GM10248 (cell line): ENCODE measurements around the gene ZNF574.

ENCODE experiments used
- CTCF ChIA-PET: fragments of 300-600 bp; sonication (Branson Sonifier 250); formaldehyde crosslinking; extraction: SDS; loops from one replicate; lab custom pipeline; 2021; ENCODE audit warnings: antibody characterized with exemption; lab: Yijun Ruan, JAX
- POLR2A ChIA-PET: fragments of 350-650 bp; sonication (Branson Sonifier 250); formaldehyde crosslinking; extraction: SDS; loops from one replicate; lab custom pipeline; 2020; ENCODE audit warnings: antibody characterized with exemption; lab: Yijun Ruan, JAX
- DNase-seq: peaks from one replicate; pipeline ENCODE4 v3.0.0; 2012; ENCODE audit errors: extremely low spot score
- CTCF ChIP-seq: IDR thresholded peaks from 2 replicates; pipeline ENCODE4 v1.5.1; 2012; ENCODE audit warnings: mild to moderate bottlenecking, low read depth; ENCODE audit errors: extremely low read depth, missing control alignments, control extremely low read depth

The ZNF574 gene

GRCh38 chr19:42079276-42079669 is 3.3 kb downstream of the ZNF574 start:
- DNase-seq, result no peak
- TF ChIP-seq CTCF, result no peak
- ChIA-PET POLR2A (no interaction called here), CTCF (interaction anchor here (1.7 kb wide), 1 partner anchor 37 kb away, joined by 4 read pairs; no protein-coding TSS in a partner anchor)

GRCh38 chr19:42079886-42080763 is 4.2 kb downstream of the ZNF574 start:
- DNase-seq, result no peak
- ChIA-PET CTCF (interaction anchor here (1.2 to 1.7 kb wide), 3 partner anchors 19 to 36 kb away, joined by 3 to 5 read pairs (median 4); no protein-coding TSS in a partner anchor), POLR2A (interaction anchor here (0.6 kb wide), 1 partner anchor 17 kb away, joined by 3 read pairs; no protein-coding TSS in a partner anchor)
- TF ChIP-seq CTCF, result no peak

- TF ChIP-seq CTCF, result no peak
- ChIA-PET CTCF (interaction anchor here (0.6 to 1.7 kb wide), 12 partner anchors 9 to 360 kb away, joined by 3 to 6 read pairs (median 3); partner anchors contain the start of gene GSK3A), POLR2A (interaction anchor here (0.6 kb wide), 1 partner anchor 16 kb away, joined by 3 read pairs; no protein-coding TSS in a partner anchor)
- no peak for DNase-seq
These were observed 4.9 kb downstream of the ZNF574 start for GRCh38 chr19:42080764-42081375.

- ChIA-PET CTCF (interaction anchor here (0.6 to 1.7 kb wide), 14 partner anchors 9 to 359 kb away, joined by 3 to 6 read pairs (median 3); partner anchors contain the start of gene GSK3A), POLR2A (no interaction called here)
- TF ChIP-seq CTCF, result peak; percentile 68
- peak; percentile 46 for DNase-seq
These were observed 5.7 kb downstream of the ZNF574 start for GRCh38 chr19:42081584-42082203.

- CTCF ChIA-PET, result no interaction called here
These were observed 7.6 kb downstream of the ZNF574 start for GRCh38 chr19:42083537-42083936.

More at GRCh38 chr19:42083537-42083936, 7.6 kb downstream of the ZNF574 start:
- no peak for TF ChIP-seq CTCF
- POLR2A ChIA-PET, result no interaction called here
- DNase-seq, result no peak
